ENCODE measurements around the gene DHRS11. TPM values are rescaled to one million over a fixed set of nuclear protein-coding genes. Genes with fewer than 3 reads are reported as not detected.

The DHRS11 gene
- total and polyA plus RNA-seq, 2 of the 8 experiments (the other 6 are each of a cell fraction or from before 2014, with no cell fraction given), result 29.5 to 63.3 TPM

- Histone ChIP-seq H3K14ac (ENCODE audit: insufficient read length) (no peak overlapping the region), H3K56ac (replicated peaks; ENCODE audit: insufficient read length, low read depth, low read length) (no peak overlapping the region), H3K9ac (replicated peaks in 1 of 4; ENCODE audit: extremely low read depth in 1 of 4, low read depth in 3 of 4, low read length in 3 of 4) (no peak overlapping the region), H3K4me3 (ENCODE audit: extremely low read depth in 1 of 4, insufficient read depth in 2 of 4, low read depth in 3 of 4, low read length in 4 of 4) (no peak overlapping the region), H3K27ac (ENCODE audit: low read depth, low read length) (no peak overlapping the region), H4K91ac (replicated peaks; ENCODE audit: insufficient read length, low read length) (no peak overlapping the region), H3K79me2 (ENCODE audit: control insufficient read depth in 1 of 2, insufficient read depth in 2 of 2, low read length in 2 of 2) (no peaks in the 10 kb centered on the region), H2BK5ac (ENCODE audit: low read depth, low read length) (no peak overlapping the region), H2AK5ac (ENCODE audit: low read depth, low read length) (no peak overlapping the region), H3K4me1 (replicated peaks in 1 of 4; ENCODE audit: control insufficient read depth in 3 of 4, insufficient read depth in 4 of 4, low read length in 3 of 4) (peaks cover 0 to 8% (median 3%) of the 10 kb centered on the region in 4 experiments), H3K9me3 (ENCODE audit: insufficient read depth in 2 of 2, low read depth in 1 of 2, low read length in 1 of 2) (no peaks in the 10 kb centered on the region), H3K27me3 (replicated peaks in 1 of 4; ENCODE audit: control insufficient read depth in 3 of 4, extremely low read depth in 1 of 4, insufficient read depth in 3 of 4, low read length in 3 of 4) (peaks cover 17 to 43% (median 39%) of the 10 kb centered on the region in 4 experiments), H2AFZ (ENCODE audit: low read length) (no peak overlapping the region), H3K4me2 (ENCODE audit: insufficient read depth in 1 of 2, low read depth in 2 of 2, low read length in 2 of 2) (no peak overlapping the region), H4K8ac (ENCODE audit: extremely low read depth, insufficient read depth, low read length) (no peak overlapping the region), H3K18ac (ENCODE audit: extremely low read depth, low read length) (no peak overlapping the region), H2BK120ac (replicated peaks; ENCODE audit: low read depth, low read length) (no peak overlapping the region), H2BK15ac (ENCODE audit: low read length) (no peak overlapping the region), H2BK20ac (ENCODE audit: low read length) (no peak overlapping the region), H4K20me1 (replicated peaks in 1 of 2; ENCODE audit: control insufficient read depth in 1 of 2, insufficient read depth in 2 of 2, low read length in 2 of 2) (no peaks in the 10 kb centered on the region), H2BK12ac (ENCODE audit: low read depth, low read length) (no peak overlapping the region), H3K36me3 (ENCODE audit: control insufficient read depth in 2 of 4, insufficient read depth in 4 of 4, low read length in 3 of 4) (no peaks in the 10 kb centered on the region), H4K5ac (ENCODE audit: insufficient read length, low read depth, low read length) (no peak overlapping the region), H3K23ac (ENCODE audit: insufficient read length) (no peak overlapping the region), H3K79me1 (ENCODE audit: low read depth, low read length) (no peaks in the 10 kb centered on the region), H3K23me2 (ENCODE audit: low read depth, low read length) (peaks cover 11% of the 10 kb centered on the region), H3K4ac (replicated peaks; ENCODE audit: insufficient read length, low read depth, low read length) (no peak overlapping the region)
- no peak for FAIRE-seq
- 48% methylated on average over 2 of the region's 3 CpGs; no CpG with 5 or more reads in 1 of the 2 experiments for WGBS, 2 experiments (ENCODE audit: extremely low coverage in 1 of 2, insufficient coverage in 1 of 2, insufficient read length in 1 of 2, insufficient replicate concordance in 2 of 2, low coverage in 1 of 2, low lambda C conversion rate in 2 of 2, missing lambda C conversion rate in 1 of 2)
- POLR2A ChIA-PET (ENCODE audit: partially characterized antibody), result no interaction called here
- no peak for DNase-seq (ENCODE audit: low read depth in 1 of 2, low spot score in 2 of 2)
- CTCF ChIA-PET (ENCODE audit: partially characterized antibody), result interaction anchor here (1.1 to 6.8 kb wide), 3 partner anchors 9 to 19 kb away, joined by 5 to 64 read pairs (median 13); no protein-coding TSS in a partner anchor
- no peak for TF ChIP-seq RBBP5 (IDR thresholded peaks at IDR 0.05; ENCODE audit: borderline replicate concordance, low read depth, low read length)
- no peak for TF ChIP-seq YY1 (IDR thresholded peaks at IDR 0.05; ENCODE audit: low read depth, low read length)
- TF ChIP-seq SIN3A (conservative IDR thresholded peaks at IDR 0.05 in 1 of 2, IDR thresholded peaks at IDR 0.05 in 1 of 2; ENCODE audit: low read depth in 1 of 2, low read length in 2 of 2), result no peak
- no peak for TF ChIP-seq EGR1 (IDR thresholded peaks at IDR 0.05; ENCODE audit: borderline replicate concordance, low read depth, low read length)
- TF ChIP-seq SRF (IDR thresholded peaks at IDR 0.05; ENCODE audit: low read depth, low read length), result no peak
- TF ChIP-seq GTF2F1 (IDR thresholded peaks at IDR 0.05; ENCODE audit: borderline replicate concordance, low read depth, low read length), result no peak
- no peak for TF ChIP-seq EZH2 (IDR thresholded peaks at IDR 0.05; ENCODE audit: low read depth, low read length, severe bottlenecking)
- no peak for TF ChIP-seq HDAC2 (IDR thresholded peaks at IDR 0.05; ENCODE audit: borderline replicate concordance in 1 of 2, low read depth in 2 of 2, low read length in 2 of 2)
- TF ChIP-seq SP4 (IDR thresholded peaks at IDR 0.05; ENCODE audit: low read length), result no peak
- TF ChIP-seq TAF1 (IDR thresholded peaks at IDR 0.05; ENCODE audit: low read depth, low read length), result no peak
- no peak for TF ChIP-seq CTCF (IDR thresholded peaks at IDR 0.05; ENCODE audit: control extremely low read depth in 1 of 3, insufficient read depth in 1 of 3, low read depth in 1 of 3, low read length in 3 of 3)
Observed at GRCh38 chr17:36645422-36645821, 53.7 kb downstream of the DHRS11 start.
